GM15510 (cell line): ENCODE results near the gene PPP1R37.

ENCODE experiments used
- POLR2A ChIP-seq: IDR thresholded peaks from 3 replicates; pipeline ENCODE4 v1.6.1; 2011; ENCODE audit warnings: borderline replicate concordance; ENCODE audit not compliant: insufficient read length; ENCODE audit errors: extremely low read depth

PPP1R37 gene

DNA sequence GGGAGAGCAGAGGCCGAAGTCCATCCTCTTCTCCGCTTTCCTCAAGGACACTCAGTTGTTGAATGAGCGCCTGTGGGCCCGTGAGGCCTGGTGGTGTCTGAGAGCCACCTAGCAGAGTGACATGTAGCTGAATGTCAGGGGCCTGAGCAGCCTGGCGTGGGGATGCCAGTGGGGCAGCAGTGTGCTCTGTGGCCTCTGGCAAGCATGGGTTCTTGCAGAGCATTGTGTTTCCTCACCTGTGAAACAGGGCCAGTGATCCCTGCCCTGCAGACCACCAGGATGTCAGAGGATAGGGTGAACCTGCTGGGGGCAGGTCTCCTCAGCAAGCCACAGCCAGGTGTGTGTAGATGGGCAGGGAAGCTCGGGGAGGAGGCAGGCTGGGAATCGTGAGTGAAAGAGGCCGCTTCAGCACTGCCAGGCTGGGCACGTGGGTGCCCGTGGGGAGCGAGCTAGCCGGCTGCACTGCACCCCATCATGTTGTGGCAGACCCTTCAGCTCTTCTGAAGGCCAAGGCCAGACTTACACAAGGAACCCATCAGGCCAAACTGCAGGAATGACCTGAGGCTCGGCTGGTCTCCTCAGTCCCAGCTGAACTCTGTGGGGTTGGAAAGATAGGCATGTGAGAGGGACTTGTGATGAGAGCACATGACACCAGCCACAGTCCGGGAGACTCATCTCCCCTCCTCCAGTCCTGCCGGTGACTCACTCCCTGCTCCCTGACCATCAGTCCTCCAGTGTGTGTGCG lies 5.0 kb downstream of the PPP1R37 start:
- no peak for TF ChIP-seq POLR2A

DNA sequence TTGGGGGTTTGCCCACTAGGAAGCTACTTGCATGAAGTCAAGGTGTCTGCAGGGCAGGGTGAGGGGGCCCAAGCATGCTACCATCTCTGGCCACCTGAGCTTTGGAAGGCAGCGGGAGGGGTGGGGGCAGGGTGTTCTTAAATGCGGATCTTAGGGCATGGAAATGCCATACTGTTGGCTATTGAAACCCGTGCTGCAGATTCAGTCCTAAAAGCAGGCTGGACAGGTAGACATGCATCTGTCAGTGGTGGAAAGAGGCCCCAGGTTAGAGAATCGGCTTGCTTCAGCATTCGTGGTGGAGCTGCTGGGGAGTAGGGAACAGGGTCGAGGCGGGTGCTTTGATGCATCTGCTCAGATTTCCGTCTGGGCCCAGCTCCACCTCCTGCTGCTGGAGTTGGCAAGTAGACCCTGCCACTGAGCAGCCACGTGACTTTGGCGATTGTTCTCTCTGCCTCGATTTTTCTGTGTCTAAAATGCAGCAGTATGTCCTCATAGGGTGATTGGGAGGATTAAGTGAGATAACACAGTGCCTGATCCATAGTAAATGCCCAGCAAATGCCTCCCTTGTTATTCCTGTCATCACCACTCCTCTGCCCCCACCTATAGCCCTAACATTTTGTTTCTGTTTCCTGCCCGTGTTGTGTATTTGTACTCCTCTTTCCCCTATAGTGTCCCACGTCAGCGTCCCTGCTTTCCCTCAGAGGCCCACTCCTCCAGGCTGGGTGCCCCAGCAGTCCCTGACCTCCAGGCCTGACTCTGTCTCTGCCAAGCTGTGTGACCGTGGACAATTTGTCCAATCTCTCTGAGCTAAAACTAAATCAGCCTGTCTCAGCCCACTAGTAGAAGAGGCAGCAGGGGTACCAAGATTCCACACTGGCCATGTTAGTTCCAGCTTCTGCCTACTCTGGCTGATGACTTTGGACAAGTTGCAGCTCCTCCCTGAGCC lies 5.8 kb downstream of the PPP1R37 start:
- no peak for TF ChIP-seq POLR2A

DNA sequence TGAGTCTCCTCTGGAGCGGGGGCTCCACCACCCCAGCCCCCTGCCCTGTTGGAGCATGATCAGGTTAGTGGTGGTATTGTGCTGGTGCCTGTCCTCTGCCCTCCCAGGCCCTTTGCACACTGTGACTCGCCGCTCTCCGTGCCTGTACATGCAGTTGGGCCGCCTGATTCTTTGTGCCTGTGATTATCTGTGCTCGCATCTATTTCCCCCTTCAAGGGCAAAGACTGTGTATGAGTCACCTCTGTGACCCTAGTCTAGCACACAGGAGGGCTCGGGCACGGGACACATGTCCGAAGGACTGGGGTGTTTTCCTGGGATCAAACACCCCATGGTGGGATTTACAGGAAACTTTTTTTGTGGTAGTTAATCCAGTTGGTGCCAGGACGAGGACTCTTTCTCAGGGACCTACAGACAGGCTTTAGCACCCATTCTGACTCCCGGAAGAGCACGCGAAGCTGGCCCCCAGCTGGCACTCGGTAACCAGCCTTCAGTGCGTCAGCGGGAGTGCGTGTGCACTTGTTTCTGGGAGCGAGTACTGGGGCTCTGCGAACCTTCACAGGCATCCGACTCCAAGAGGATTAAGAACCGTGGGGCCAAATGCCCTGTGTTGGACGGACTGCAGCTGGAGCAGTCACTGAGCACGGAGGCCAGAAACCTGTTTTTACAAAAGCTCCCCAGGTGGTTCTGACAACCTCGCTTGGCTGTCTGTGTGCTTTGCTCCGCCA lies 6.7 kb downstream of the PPP1R37 start:
- no peak for TF ChIP-seq POLR2A

DNA sequence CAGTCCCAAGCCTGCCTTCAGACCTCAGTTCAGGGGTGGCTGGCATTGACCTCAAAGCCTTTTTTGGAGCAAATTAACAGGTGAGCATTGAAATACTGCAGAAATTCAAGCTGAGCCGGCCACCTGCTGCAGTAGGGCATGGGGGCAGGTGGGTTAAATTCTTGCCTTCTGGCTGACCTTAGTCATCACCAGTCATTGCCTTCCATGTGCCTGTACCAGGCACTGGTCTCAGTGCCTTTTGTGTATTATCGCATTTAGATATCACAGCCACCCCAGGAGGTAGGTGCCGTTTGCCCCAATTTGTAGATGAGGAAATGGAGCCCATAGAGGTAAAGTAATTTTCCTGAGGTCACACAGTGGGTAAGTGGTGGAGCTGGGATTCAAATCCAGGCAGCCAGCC lies 7.2 kb downstream of the PPP1R37 start:
- no peak for TF ChIP-seq POLR2A

DNA sequence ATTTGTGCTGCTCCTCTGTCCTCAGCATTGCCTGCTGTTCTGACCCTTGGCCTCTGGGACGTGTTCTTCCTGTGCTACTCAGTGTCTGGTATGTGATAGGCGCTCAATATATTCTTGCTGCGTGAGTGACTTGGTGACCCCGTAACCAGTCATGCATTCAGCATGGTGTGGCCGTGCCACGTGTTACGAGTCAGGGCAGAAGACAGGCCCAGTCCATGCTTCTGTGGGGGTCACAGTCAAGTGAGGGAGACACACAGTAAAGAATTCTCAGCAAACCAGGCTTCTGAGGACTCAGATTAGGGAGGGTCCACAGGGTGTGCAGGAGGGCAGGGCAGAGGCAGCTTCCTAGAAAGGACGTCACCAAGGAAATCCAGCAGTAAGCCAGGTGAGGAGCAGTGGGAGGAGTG lies 7.9 kb downstream of the PPP1R37 start:
- TF ChIP-seq POLR2A, result no peak

DNA sequence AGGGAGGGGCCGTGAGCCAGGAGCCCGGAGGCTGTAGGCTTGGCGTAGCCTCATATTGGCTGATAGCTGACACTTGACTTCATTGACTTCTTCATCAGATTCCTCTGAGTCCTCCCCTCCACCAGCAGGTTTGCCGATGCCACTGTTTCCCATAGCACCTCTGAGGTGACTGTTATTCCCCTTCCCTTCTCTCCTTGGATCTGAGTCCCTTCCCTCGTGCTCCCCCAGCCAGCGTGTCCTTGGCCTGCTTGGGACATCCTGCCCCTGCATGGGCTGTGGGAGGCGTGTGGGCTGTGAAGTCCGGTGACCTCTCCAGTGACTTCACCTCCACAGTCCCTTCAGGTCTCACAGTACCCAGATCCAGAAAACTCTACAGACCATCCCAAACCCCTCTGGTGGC lies 8.8 kb downstream of the PPP1R37 start:
- no peak for TF ChIP-seq POLR2A

DNA sequence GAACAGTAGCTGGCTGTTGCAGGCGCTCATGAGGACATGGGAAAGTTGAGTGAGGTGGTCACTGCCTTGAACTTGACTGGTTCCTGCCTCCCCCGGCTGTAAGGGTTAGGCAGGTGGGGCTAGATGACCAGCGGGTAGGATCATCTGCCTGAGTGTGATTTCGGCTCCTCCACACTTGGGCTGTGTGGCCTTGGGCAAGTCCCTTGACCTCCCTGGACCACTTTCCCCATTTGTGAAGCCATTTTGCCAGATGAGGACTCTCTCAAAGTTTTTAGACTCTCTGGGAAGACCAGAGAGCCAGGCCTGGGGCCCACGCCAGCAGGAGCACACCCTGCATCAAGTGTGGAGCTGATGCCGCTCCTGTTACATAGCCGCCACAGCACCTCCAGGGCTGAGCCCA lies 9.5 kb downstream of the PPP1R37 start:
- TF ChIP-seq POLR2A, result no peak

DNA sequence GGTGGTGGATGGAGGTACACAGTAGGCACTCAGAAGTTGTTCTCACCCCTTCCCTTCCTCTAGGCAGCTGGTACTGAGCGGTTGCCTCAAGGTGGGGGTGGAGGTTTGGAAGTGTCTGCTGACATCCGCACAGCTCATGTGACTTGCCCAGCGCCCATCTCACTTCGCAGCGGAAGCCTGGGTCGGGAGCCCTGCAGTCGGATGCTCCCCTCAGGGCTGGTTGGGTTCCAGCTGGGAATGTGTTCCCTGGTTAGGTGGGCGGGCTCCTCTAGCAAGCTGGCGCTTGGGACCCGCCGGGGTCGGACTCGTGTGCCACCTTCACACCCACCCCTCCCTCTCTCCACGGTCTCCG lies 10.2 kb downstream of the PPP1R37 start:
- TF ChIP-seq POLR2A, result no peak

DNA sequence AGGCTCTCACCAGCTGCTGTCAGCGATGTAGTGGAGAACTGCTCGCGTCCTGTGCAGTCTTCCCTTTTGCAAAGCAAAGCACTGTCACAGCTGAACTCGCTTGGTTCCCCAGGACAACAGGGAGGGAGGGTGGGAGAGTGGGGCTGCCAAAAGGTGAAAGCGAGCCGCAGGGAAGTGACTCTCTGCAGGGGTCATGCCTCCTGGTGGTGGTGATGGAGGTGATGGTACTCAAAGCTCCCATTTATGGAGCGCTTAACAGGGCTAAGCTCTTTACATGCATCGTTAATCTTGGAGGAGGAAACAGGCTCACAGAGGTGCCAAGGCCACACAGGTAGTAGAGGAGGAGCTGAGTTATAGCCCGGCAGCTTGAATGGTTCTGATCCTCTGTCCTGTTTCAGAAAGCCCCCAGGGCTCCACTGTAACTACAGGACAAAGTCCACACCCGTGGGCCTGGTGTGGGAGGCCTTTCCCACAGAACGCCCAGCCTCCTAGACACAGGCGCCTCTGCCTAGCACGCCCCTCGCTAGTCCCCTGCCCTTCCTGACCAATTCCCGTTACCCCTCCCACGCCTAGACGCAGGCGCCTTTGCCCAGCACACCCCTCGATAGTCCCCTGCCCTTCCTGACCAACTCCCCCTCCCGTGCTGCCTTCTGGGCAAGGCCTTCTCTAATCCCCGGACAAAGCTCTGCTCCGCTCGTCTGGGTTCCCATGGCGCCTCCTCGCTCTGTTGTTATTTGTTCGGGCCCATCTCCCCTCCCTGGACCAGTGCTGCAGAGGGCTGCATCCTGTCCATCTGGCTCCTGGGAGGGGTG lies 10.7 kb downstream of the PPP1R37 start:
- TF ChIP-seq POLR2A, result no peak

DNA sequence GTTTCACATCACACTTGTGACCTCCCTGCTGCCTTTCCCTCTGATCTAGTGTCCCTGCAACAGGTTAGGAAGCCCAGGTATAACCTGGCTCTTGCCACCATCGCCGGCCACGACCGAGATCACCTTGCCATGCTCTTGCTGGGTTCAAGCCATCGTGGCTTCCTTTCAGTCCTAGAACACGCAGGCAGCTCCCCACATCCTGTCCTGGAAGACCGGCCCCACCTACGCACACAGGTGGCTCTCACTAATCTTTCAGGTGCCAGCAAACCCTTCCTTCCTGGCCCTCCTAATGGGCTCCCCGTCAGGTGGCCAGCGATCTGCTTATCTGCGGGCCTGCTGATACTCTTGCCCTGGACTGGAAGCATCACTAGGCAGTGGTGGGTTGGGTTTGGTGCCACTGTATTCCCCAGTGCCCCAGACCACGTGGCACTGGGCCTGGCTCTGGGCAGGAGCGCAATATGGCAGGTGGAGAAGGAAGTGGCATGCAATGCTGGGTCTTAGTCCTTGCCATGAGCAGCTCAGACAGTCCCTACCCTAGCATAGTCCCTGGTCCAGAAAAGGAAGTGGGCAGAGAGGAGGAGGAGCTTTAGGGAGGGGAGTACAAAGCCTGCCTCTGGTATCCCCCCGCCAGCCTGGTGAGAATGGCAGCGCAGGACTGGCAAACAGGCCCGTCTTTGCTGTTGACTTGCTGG lies 11.8 kb downstream of the PPP1R37 start:
- TF ChIP-seq POLR2A, result no peak

DNA sequence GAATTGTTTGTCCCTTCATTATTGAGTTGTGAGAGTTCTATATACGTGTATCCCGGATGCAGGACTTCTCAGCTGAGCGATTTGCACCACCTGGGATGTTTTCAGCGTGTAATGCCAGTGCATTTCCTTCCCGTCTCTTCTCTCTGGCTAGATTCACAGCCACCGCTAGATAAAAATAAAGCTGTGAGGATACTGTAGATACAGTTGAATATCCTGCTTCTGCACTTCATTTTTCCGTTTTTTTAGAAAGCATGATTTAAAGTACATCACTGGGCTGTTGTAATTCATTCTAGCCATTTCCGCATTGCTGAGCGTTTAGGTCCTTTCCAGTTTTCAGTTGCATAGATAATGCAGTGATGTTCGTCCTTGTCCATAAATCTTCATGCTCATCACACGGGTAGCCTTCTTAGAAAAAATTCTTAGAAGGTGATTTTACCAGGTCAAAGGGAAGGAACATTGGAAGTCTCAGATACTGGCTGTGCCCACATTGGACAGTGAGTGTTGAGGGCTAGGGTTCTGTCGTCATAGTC lies 14.7 kb downstream of the PPP1R37 start:
- TF ChIP-seq POLR2A, result no peak

DNA sequence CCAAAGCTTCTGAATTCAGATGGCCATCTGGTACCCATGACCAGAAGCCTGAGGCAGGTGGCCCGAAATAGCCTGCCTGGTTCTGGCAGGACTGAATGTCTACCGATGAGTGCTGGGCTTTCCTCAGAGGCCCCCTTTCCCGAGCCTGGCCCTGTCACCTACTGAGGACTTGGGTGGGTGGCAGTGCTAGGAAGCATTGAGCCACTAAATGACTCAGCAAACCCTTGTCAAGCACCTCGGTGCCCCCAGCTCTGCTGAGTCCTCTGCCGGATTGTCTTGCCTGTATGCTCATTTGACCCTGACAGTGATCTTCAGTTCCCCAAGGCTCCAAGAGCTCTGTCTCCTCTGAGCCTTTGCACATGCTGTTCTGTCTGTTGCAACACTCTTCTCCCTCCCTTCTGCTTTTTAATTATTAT lies 17.9 kb downstream of the PPP1R37 start:
- no peak for TF ChIP-seq POLR2A

DNA sequence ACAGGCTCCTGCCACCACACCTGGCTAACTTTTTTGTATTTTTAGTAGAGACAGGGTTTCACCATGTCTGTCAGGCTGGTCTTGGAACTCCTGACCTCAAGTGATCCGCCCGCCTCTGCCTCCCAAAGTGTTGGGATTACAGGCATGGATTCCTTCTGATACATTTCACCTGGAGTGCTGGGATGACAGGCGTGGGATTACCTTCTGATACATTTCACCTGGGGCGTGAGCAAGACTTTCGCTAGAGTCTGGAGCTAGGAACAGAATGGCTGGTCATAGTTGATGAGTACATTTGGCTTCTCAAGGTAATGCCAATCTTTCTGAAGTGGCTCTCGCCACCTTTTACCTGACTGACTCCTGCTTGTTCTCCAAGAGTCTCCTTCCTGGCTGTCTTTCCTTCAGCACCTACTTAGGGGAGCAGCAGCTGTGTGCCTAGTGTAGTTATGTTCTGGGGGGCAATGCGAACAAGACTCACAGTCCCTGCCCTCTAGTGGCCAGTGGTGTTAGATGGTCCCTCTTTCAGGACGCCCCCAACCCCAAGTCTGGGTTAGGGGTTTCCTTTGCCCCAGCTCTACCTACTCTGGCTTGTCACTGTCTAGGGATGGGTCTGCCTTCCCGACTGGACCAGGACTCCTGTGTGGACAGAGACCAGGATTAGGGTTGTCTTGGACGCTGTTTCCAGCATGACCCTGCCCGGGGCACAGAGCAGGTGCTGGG lies 19.3 kb downstream of the PPP1R37 start:
- TF ChIP-seq POLR2A, result no peak

DNA sequence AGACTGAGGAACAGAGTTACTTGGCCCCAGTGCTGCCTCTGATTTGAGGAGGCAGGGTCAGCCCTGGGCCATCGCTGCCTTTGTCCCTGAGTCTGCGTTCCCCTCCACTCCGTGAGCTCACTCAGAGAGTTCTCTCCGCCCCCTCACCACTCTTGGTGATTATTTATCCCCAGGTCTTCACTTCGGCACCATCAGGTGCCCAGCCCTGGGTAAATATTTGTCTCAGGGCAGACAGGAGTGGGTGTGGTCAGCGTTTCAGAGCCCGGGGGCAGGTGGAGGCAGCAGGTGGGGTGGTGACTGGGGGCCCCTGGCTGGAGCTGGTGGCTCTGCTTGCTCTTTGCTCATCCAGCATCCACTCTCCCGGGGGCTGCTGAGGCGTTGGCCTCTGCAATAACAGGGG lies 20.6 kb downstream of the PPP1R37 start:
- TF ChIP-seq POLR2A, result no peak

DNA sequence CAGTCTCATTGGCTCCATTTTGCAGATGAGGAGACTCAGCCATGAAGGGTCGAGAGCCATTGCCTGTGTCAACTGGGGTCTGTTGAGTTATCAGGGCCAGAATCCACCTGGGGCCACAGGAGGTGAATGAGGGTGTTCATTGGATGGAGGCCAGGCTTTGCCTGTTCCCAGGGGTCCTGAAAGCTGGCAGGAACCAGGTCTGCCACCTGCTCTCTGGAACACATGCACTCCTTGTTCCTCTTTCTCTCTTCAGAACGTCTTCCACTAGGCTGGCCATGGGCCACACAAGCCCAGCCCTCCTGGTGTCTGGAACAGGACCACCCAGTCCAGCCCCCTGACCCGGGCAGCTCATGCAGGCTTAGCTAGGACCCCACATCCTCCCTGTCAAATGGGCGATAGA lies 21.1 kb downstream of the PPP1R37 start:
- TF ChIP-seq POLR2A, result no peak
